ENCODE data around the gene NEK10. TPM values are rescaled to one million over a fixed set of nuclear protein-coding genes. Genes with fewer than 3 reads are reported as not detected.

NEK10 gene
- total RNA-seq, 2 experiments from 2014 or later: 0.35 to 0.86 TPM

Other genes with a start within 250 kb of the NEK10 start
- gene SLC4A7, start 115.0 kb upstream of the NEK10 start, total RNA-seq: 10 to 100 TPM; 74.7 to 75.5 TPM